Stimulated activated CD4-positive, alpha-beta T cell treated with anti-CD3 and anti-CD28 coated beads, TNF-alpha, amount 100 ng/mL, for 48 hours (primary cell): ENCODE results near the gene RAB40B.

Source experiments
- DNase-seq, 3 donors: peaks; one replicate each; pipeline ENCODE4 v3.0.0-alpha.2; 2020; ENCODE audit warnings: low read depth in 3 of 3

RAB40B gene

DNA sequence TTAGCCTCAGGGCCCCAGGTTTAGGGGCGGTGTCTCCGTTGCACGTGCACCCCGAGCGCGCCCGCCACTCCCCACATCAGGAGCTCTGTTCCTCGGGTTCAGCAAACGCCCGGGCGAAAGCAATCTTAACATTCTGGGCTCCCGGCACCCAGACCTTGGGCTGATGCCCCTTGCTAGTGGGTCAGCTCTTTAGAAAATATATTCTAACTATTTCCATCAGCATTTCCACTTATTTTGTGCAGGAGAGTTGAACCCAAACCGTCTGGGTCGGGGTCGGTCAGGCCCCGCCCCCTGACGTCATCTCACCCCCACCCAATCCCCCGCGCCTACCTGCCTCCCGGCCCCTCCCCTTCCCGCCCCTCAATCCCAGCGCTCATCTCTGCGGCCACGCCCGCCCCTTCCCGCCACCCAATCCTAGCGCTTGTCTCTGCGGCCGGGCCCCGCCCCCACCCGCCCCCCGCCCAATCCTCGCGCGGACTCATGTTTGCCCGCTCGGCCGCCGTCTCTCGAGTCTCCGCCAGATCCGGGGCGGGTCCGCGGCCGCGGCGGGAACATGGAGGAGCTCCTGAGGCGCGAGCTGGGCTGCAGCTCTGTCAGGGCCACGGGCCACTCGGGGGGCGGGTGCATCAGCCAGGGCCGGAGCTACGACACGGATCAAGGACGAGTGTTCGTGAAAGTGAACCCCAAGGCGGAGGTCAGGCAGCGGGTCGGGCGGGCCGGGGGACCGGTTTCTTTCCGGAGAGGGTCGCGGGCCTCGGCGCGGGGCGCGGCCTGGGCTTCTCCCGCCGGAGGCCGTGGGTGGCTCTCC is 17.9 kb upstream of the RAB40B start, which contains the start of gene FN3KRP:
TSS of gene FN3KRP (plus strand) at position 504 of the 808 bp plus-strand sequence. CDS start at position 554, 50 bp downstream.
- peak; percentile 80 to 91 (median 84) for DNase-seq

DNA sequence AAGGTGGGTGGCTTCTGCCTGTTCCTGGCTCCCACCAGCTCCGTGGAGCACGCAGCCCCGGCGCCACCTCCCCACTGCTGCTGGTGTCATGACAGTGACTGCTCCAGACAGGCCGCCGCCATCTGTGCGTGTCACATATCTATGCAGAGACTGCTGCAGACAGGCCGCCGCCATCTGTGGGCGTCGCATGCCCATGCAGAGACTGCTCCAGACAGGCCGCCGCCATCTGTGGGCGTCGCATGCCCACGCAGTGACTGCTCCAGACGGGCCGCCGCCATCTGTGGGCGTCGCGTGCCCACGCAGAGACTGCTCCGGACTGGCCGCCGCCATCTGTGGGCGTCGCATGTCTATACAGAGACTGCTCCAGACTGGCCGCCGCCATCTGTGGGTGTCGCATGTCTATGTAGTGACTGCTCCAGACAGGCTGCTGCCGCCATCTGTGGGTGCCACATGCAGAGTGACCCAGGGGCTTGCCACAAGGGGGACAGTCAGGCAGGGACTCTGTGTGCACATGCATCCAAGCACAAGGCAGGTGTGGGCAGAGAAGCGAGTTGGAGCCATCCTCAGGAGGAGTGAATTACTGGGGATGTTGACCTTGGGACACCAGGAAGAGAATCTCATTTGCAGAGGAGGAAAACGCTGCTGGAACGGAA is 14.7 kb upstream of the RAB40B start:
- no peak for DNase-seq

DNA sequence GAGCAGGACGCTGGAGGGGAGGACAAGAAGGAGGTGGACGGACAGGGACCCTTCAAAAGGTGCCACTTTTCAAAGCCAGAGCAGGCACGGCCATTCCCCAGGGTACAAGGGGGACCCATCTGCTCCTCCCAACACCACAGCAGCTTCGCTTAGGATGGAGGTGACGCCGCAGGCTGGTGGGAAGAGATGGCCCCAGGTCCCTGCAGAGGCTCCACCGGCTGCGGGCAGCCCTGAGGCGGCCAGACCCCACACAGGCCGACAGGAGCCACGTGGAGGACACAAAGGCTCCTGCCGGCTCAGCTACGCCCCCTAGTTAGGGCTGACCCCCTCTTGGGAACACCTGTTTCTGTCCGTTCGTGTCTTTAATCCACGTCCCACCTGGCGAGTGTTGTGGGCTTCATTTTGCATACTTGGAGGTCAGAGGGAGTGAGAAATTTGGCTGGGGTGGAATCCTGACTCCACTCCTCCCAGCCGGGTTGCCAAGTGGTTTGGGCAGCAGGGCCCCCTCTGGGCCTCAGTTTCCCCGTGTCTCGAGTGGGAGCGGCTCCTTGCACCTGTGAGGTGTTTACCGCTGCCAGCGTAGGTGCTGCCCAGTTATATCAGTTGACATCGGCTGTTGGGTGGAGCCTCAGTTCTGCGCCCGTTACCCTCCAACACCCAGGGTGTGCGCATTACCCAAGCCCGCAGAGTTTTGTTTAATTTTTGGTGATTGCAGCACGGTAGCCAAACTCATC is 12.2 kb upstream of the RAB40B start:
- no peak for DNase-seq

DNA sequence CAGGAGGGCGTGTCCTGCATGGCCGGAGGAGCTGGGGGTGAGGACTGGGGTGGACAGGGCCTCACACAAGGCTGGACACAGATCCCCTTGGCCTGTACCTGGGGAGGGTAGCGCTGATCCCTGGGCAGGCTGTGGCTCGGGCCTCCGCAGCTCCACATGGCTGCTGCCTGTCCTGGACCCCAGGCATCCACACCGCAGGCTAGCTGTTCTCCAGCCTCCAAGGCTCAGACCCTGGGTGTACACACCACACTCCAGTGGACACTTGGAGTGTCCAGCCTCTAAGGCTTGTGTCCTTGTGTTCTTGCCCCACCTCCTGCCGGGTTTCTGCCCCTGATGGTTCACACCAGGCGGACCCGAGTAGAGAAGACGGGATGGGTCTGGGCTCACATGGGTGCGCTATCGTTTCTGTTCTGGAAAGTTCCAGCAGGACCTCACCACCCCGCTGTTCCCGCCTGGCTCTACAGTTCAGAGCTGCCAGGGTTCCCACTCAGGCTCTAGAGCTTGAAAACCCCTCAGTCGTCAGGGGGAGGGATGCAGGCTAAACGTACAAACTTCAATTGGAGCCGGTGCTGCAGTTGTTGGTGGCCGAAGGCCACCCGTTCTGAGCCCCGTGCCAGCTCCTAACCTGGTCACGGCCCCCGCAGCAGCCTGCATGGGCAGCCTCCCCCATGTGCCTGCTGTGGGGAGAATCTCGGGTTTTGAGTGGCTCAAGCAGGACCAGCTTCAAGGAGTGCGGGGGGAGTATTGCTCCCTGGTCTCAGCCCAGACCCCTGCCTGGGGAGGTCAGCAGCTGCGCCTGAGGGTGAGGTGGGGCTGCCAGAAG is 11.4 kb upstream of the RAB40B start:
- no peak for DNase-seq

DNA sequence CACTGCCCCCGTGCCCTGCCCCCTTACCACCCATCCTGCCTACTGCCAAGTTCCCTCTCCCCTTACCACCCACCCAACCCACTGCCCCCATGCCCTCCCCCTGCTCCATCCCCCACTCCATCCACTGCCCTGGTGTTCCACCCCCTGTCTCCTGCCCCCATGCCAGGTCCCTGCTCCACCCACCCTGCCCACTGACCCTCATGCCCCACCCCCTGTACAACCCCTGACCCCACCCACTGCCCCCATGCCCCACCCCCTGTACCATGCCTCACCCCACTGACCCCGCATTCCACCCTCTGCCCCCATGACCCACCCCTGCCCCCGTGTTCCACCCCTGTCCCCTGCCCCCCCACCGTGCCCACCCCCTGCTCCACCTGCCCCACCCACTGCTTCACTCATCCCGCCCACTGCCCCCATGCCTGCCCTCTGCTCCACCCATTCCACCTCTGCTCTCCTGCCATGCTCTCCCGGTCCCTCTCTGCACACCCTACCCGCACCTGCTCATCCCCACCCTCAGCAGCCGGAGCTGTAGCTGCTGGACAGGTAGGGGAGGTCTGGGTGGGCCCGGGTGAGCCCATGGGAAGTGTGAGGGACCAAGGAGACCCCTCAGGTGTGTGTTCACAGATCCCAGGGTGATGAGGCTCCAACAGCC is 10.7 kb upstream of the RAB40B start:
- no peak for DNase-seq

DNA sequence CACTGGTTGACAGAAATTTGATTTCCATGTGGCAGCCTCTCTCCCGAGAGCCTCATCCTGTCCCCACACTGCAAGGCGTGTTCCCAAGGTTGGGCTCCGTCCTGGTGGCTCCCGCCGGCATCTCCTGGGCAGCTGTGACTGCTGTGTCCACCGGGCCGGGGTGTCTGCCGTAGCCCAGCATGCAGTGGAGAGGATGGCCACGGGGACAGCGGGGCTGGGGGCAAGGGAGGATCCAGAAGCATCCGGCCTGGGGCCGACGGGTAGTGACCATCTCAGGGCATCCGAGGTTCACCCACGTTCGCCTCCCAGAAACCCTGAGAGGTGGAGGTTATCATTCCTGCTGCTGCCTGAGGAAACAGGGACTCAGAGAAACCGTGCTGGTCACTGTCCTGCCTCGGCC is 7.3 kb upstream of the RAB40B start:
- no peak for DNase-seq

DNA sequence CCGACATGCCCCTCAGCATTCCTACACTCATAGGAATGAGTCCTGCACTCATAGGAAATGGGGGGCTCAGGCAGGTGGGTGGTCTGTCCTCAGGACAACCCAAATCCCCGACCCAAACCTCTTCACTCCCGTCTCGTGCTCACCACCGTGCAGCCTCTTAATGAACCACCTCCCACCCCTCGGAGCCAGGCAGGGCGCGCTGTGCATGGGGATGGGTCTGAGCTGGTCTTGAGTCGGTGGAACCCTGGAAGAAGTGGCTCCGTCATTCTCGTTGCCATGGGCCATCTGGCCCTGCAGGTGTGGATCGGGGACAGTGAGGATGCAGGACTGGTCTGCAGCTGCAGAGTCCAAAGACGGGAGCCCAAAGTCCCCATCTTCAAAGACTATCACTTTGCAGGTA is 6.4 kb upstream of the RAB40B start:
- no peak for DNase-seq

DNA sequence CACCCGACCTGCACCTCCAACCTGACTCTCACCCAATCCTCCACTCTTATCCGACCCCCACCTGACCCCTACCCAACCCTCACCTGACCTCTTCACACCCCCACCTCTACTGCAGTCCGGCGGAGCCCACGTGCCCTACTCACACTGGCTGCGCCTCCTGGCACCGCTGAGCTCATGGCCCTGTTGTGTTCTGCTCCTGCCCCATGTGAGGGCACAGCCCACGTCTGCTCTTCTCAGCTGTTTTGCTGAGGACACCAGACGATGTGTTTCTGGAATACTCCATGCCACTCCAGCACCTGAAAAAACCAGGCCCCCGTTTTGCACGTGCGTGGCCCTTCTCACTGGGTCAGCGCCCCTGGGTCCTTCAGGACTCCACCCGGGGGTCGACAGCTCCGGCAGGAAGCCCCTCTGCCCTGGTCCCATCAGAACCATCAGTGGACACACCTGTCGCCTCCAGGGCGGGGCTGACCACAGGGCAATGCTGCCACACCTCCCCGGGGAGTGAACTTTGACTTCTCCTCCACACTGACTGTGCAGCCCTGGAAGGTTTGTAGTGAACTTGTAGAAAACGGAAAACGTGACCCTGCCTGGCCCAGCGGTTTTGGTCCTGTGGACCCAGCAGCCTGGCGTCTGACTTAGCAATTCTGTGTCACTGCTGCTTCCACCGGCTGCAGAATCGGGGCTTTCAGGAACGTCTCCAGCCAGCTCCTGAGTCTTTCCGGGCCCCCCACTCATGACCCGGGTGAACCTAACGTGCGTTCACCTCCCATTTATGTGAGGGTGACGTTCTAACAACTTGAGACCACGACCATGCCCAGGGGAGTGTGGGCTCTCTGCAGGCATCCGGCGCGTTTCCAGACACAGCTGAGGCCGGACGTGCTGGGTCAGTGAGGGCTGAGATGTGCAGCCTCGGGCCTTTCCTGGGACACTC is 5.7 kb upstream of the RAB40B start:
- no peak for DNase-seq

DNA sequence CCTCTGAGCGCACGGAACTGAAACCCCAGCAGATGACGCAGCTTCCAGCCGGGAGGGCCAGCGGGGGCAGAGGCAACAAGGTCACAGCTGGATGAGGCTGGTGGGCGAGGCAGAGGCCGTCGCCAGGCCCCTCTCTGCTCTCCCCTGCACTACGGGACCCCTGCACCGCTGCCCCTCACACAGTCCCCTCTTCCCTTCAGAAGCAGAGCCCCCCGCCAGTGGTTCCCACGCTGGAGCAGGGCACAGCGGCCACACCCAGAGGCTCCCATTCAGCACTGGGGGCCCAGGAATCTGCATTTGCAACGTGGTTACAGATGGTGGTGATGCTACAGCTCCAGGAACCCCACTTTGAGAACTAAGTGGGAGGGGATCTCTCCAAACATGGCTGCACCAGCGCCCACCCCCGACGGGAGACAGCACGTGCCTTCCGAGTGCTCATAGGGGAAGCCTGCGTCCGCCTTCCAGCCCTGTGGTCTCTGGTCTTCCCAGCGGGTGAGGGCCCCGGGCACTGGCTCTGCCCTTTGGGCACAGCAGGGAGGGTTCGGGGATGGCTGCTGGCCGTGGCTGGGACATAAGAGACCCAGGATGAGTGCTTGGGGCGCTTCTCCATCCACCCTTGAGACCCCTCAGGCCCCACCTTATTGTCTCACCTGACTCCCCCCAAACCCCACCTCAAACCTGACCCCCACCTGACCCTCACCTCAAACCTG is 4.7 kb upstream of the RAB40B start:
- no peak for DNase-seq

DNA sequence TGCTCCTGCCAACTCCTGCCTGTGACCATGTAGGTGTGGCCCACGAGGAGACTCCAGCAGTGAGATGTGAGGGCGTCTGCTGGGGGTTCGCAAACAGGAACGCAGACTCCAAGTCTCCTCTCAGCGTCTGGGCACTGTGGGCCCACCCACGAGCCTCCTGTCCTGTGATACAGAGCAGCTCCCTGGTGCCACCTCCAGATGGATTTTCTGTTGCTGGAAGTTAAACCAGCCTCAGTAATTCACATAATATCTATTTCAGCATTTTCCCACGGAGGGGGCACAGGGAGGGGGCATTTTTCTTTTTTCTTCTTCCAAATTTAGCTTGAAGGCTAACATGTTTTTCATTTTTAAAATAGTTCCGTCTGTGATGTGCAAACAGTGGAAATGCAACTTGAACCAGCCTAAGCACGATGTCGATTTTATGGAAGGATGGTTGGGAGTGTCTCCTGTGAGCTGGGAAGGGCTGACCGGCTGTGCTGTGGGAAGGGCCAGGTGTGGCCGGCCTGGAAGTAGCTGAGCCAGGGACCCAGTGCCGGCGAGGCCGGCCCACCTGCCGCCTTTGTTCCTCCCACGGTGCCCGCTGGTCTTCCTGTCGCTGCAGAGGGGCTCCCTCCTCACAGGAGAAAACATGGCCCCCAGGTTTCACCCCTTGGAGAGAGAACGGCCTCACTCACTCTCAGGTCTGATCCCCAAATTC is 3.9 kb upstream of the RAB40B start:
- DNase-seq, result no peak

DNA sequence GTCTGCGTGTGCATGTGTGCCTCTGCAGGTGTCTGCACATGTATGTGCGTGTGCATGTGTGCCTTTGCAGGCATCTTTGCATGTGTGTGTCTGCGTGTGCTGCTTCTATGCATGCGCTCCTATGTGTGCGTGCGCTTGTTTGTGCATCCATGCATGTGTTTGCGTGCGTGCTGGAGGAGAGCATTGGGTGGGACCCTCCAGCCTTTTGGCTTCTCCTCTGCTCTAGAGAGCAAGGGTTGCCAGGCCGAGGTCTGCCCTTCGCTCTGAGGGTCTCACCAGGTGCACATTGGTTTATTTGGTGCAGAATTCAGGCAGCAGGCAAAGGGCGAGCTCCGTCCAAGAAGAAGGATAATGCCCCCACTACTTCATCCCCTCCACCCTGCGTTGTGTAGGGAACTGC is 1.1 kb upstream of the RAB40B start:
- DNase-seq, result no peak

DNA sequence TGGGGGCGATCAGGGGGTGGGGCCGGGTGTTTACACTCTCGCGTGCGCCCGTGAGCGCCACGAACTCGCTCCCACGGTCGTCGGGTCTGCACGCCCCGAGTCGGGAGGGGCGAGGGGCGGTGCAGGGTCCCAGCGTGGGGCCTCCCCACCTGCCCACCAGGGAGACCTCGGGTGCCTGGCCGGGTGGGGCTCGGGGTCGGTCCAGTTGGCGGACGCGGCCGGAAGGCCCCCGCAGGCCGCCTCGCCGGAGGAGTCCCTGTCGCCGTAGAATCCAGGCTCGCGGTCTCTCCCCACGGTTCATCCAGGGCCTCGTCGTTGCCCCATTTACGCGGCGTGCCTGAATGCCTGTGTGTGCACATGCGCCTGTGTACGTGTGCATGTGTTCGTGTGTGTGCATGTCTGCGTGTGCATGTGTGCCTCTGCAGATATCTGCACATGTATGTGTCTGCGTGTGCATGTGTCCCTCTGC is 510 bp upstream of the RAB40B start:
- no peak for DNase-seq

DNA sequence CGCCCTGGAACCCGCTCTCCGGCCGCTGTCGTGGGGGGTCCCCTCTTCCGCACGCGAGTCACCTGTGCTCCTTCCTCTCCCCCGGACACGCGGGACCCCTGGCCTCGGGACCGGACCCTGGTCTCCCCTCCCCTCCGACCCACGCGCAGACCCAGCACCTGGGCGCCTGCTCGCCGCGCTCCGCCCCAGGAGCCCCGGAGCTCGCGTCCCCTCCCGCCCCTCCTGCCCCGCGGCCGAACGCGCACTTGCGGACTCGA is 762 bp downstream of the RAB40B start:
- DNase-seq, result no peak

DNA sequence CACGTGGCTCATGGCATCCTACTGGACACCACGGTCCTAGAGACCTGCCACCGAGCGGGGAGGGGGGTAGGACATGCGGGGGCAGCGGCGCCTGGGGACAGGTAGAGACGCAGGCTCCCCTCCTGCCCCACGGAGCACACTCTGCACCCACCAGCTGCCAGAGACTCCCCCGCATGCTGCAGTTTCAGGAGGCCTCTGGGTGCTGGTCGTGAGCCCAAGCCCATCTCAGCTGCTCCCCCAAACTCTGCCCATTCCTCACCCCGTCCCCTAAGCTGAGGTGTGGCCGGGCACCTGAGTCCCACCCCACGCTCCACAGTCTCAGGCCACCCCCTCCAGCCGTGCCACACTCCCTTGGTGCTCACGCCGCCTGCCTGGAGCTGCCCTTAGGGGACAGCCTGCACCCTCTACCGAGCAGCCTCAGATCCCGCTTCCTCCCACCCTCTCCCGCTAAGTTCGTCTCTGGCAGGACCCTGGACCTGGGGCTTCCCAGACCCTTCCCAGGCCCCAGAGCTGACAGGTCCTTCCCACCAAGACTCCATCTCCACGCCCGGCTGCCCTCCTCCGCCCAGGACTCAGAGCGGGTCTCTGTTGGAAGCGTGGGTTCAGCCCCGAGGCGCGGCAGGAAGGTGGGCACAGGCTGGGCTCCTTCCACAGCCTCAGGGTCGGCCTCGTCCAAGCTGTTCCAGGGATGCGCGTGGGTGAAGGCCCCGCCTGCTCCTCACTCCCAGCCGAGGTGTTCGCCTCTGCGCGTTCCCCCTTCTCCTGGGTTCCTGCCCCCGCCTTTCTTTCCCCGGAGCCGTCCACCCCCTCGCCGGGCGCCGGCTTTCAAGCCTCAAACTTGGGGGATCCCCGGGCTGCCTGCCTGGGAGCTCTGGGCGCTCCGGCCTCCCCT is 1.3 kb downstream of the RAB40B start:
- DNase-seq, result no peak

DNA sequence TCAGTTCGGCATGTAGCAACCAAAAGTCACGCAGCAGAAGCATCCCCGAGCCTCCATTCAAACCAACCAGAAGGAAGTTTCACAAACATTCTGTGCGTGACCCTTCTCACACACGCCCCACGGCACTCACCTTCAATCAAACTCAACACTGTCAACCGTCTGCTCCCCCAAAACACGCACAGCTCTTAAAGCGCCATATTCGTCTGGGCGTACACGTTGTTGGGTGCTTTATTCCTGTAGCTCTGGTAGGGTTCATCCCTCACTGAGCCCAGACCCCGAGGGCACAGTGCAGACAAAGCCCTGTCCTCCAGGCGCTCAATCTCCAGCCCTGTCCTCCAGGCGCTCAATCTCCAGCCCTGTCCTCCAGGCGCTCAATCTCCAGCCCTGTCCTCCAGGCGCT is 2.2 kb downstream of the RAB40B start:
- DNase-seq, result no peak

DNA sequence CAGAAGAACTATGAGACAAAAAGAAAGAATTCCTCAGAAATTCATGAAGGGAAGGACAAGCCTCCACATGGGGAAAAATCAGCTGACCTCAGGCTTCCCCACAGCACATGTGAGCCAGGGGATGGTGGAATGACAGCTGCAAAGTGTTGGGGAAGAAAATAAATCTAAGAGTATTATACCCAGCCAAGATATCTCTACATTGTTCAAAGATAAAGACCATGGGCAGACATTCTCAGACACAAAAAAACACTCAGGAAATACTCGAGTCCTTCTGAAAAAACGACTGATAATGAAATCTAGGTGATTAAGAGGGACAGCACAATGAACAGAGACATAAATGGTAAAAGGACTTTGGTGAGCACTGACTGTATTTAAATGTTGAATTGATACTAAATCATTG is 3.9 kb downstream of the RAB40B start:
- DNase-seq, result no peak

DNA sequence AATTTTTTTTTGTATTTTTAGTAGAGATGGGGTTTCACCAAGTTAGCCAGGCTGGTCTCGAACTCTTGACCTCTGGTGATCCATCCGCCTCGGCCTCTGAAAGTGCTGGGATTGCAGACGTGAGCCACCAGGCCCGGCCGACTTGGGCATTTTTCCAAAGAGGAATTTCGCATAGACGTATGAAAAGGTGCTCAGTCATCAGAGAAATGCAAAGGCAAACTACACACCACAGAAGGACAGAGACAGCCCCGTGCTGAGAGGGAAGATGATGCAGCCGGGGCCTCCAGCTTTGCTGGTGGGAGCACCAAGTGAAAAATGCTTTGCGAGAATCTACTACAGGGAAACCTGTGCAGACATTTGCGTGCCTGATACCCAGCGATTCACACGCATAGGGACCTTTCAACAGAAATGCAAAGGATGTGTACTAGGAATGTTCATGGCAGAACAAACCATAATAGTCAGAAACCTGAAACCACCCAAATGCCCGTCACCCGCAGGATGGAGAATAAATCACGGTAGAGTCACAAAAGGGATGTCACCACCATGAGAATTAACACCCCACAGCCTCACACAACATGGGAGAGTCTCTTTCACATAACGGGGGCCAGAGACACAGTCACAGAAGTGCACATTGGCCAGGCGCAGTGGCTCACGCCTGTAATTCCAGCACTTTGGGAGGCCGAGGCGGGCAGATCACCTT is 5.2 kb downstream of the RAB40B start:
- DNase-seq, result no peak
